ENCODE results near the gene C19orf81. TPM values are rescaled to one million over a fixed set of nuclear protein-coding genes. Genes with fewer than 3 reads are reported as not detected.
A peak's percentile ranks its signal among the peaks of the same experiment; 100 is the strongest.

C19orf81 gene
- total and polyA plus RNA-seq, 9 of the 15 experiments (the other 6 are each of a cell fraction or from before 2014, with no cell fraction given) = 2.5 to 42.9 (median 33.0) TPM; not detected in 4

DNA sequence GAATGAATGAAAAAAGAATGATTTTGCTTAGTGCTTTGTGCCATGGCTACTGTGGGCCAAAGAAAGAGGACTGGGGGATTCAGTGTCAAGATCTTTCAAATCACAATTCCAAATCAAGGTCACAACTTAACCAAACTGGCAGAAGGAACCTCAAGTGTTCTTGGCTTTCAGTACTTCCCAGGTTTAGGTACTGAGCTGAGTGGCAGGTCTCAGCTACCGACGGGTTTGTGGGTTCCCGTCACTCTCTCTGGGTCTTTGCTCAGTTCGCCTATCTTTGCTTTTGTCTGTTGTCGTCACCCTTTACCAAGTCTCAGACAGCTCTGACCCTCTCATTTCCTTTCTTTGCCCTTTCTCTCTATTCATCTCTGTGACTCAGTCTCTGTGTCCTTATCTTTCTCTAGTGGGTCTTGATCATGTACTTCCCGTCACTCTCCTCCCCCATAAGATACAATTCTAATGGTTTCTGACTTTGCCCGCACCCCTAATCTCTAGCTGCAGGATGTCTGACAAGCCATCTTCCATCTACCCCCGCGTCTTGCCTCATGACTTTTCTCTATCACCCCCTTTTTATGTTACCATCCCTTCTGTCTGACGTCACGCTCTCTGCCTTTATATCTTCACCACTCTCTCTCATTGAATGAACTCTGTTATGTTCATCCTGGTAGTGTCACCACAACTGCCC is 47.7 kb upstream of the C19orf81 start (continued):
- TF ChIP-seq, protein P1, sequence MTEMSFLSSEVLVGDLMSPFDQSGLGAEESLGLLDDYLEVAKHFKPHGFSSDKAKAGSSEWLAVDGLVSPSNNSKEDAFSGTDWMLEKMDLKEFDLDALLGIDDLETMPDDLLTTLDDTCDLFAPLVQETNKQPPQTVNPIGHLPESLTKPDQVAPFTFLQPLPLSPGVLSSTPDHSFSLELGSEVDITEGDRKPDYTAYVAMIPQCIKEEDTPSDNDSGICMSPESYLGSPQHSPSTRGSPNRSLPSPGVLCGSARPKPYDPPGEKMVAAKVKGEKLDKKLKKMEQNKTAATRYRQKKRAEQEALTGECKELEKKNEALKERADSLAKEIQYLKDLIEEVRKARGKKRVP (CRISPR knock-in tag; IDR thresholded peaks at IDR 0.05) = 0 out of 2 replicates have a peak, but pooled peaks have one; percentile 30
- TF ChIP-seq KLF10 (CRISPR knock-in tag; IDR thresholded peaks at IDR 0.05) (no peak), SIX5 (IDR thresholded peaks at IDR 0.05; ENCODE audit: borderline replicate concordance in 1 of 2, insufficient read depth in 1 of 2, low read depth in 1 of 2, low read length in 2 of 2) (no peak), SMARCA4 (IDR thresholded peaks at IDR 0.05) (peak; percentile 100), SMAD3 (CRISPR knock-in tag; conservative IDR thresholded peaks at IDR 0.05) (peak; percentile 61; the same call in 1 of the 2 replicates)
- TF ChIP-seq, protein P2, sequence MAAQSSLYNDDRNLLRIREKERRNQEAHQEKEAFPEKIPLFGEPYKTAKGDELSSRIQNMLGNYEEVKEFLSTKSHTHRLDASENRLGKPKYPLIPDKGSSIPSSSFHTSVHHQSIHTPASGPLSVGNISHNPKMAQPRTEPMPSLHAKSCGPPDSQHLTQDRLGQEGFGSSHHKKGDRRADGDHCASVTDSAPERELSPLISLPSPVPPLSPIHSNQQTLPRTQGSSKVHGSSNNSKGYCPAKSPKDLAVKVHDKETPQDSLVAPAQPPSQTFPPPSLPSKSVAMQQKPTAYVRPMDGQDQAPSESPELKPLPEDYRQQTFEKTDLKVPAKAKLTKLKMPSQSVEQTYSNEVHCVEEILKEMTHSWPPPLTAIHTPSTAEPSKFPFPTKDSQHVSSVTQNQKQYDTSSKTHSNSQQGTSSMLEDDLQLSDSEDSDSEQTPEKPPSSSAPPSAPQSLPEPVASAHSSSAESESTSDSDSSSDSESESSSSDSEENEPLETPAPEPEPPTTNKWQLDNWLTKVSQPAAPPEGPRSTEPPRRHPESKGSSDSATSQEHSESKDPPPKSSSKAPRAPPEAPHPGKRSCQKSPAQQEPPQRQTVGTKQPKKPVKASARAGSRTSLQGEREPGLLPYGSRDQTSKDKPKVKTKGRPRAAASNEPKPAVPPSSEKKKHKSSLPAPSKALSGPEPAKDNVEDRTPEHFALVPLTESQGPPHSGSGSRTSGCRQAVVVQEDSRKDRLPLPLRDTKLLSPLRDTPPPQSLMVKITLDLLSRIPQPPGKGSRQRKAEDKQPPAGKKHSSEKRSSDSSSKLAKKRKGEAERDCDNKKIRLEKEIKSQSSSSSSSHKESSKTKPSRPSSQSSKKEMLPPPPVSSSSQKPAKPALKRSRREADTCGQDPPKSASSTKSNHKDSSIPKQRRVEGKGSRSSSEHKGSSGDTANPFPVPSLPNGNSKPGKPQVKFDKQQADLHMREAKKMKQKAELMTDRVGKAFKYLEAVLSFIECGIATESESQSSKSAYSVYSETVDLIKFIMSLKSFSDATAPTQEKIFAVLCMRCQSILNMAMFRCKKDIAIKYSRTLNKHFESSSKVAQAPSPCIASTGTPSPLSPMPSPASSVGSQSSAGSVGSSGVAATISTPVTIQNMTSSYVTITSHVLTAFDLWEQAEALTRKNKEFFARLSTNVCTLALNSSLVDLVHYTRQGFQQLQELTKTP (IDR thresholded peaks at IDR 0.05; ENCODE audit: low read depth in 1 of 2, partially characterized antibody in 2 of 2) = peak; percentile 52 to 82
- TF ChIP-seq, protein P3, sequence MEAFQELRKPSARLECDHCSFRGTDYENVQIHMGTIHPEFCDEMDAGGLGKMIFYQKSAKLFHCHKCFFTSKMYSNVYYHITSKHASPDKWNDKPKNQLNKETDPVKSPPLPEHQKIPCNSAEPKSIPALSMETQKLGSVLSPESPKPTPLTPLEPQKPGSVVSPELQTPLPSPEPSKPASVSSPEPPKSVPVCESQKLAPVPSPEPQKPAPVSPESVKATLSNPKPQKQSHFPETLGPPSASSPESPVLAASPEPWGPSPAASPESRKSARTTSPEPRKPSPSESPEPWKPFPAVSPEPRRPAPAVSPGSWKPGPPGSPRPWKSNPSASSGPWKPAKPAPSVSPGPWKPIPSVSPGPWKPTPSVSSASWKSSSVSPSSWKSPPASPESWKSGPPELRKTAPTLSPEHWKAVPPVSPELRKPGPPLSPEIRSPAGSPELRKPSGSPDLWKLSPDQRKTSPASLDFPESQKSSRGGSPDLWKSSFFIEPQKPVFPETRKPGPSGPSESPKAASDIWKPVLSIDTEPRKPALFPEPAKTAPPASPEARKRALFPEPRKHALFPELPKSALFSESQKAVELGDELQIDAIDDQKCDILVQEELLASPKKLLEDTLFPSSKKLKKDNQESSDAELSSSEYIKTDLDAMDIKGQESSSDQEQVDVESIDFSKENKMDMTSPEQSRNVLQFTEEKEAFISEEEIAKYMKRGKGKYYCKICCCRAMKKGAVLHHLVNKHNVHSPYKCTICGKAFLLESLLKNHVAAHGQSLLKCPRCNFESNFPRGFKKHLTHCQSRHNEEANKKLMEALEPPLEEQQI (IDR thresholded peaks at IDR 0.05) = peak; percentile 55; the same call in 1 of the 2 replicates
- TF ChIP-seq, protein P4, sequence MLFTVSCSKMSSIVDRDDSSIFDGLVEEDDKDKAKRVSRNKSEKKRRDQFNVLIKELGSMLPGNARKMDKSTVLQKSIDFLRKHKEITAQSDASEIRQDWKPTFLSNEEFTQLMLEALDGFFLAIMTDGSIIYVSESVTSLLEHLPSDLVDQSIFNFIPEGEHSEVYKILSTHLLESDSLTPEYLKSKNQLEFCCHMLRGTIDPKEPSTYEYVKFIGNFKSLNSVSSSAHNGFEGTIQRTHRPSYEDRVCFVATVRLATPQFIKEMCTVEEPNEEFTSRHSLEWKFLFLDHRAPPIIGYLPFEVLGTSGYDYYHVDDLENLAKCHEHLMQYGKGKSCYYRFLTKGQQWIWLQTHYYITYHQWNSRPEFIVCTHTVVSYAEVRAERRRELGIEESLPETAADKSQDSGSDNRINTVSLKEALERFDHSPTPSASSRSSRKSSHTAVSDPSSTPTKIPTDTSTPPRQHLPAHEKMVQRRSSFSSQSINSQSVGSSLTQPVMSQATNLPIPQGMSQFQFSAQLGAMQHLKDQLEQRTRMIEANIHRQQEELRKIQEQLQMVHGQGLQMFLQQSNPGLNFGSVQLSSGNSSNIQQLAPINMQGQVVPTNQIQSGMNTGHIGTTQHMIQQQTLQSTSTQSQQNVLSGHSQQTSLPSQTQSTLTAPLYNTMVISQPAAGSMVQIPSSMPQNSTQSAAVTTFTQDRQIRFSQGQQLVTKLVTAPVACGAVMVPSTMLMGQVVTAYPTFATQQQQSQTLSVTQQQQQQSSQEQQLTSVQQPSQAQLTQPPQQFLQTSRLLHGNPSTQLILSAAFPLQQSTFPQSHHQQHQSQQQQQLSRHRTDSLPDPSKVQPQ (CRISPR knock-in tag; IDR thresholded peaks at IDR 0.05; ENCODE audit: borderline replicate concordance) = no peak

Measured in K562 (cell line).